ENCODE results near the gene SPAST. TPM values are rescaled to one million over a fixed set of nuclear protein-coding genes. Genes with fewer than 3 reads are reported as not detected.

Gene SPAST
- total RNA-seq, 1 experiment from 2014 or later = 18.5 TPM

DNA sequence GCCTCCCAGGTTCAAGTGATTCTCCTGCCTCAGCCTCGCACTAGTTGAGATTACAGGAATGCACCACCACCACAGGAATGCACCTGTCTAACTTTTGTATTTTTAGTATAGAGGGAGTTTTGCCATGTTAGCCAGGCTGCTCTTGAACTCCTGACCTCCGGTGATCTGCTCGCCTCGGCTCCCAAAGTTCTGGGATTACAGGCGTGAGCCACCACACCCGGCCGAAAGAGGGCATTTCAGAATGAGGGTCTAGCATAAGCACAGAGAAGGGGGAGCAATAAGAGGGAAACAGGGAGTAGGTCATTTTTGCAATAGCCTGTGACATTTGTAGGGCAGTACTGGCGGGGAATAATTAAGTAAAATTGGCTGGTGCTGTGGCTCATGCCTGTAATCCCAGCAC lies 1.9 kb upstream of the SPAST start:
- TF ChIP-seq, protein P1, sequence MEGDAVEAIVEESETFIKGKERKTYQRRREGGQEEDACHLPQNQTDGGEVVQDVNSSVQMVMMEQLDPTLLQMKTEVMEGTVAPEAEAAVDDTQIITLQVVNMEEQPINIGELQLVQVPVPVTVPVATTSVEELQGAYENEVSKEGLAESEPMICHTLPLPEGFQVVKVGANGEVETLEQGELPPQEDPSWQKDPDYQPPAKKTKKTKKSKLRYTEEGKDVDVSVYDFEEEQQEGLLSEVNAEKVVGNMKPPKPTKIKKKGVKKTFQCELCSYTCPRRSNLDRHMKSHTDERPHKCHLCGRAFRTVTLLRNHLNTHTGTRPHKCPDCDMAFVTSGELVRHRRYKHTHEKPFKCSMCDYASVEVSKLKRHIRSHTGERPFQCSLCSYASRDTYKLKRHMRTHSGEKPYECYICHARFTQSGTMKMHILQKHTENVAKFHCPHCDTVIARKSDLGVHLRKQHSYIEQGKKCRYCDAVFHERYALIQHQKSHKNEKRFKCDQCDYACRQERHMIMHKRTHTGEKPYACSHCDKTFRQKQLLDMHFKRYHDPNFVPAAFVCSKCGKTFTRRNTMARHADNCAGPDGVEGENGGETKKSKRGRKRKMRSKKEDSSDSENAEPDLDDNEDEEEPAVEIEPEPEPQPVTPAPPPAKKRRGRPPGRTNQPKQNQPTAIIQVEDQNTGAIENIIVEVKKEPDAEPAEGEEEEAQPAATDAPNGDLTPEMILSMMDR (IDR thresholded peaks at IDR 0.05; ENCODE audit: unreplicated experiment) = no peak
- peaks cover 25% of the 10 kb centered on the region for H3K4me1 Mint-ChIP-seq (ENCODE audit: low read depth, unreplicated experiment)
- peaks cover 35% of the 10 kb centered on the region for H3K36me3 Mint-ChIP-seq (ENCODE audit: insufficient read depth, unreplicated experiment)
- no peak for DNase-seq
- CTCF ChIA-PET = interaction anchor here (0.6 to 2.1 kb wide), 3 partner anchors 9 to 386 kb away, joined by 4 to 7 read pairs (median 4); no protein-coding TSS in a partner anchor
- peak overlapping the region; percentile 84 for H3K4me3 Mint-ChIP-seq (ENCODE audit: low read depth, unreplicated experiment)
- H3K9me3 Mint-ChIP-seq (ENCODE audit: low read depth, unreplicated experiment) = no peaks in the 10 kb centered on the region
- no TSS peak for BruUV-seq (replicated peaks)
- peak overlapping the region; percentile 78 for H3K27ac Mint-ChIP-seq (ENCODE audit: unreplicated experiment)
- no peaks in the 10 kb centered on the region for H3K27me3 Mint-ChIP-seq (ENCODE audit: unreplicated experiment)
- intact Hi-C loops (cut with micrococcal nuclease; ENCODE audit: unreplicated experiment) = loop anchor here (5.0 kb wide), 1 partner anchor 54 kb away; no protein-coding TSS in a partner anchor

DNA sequence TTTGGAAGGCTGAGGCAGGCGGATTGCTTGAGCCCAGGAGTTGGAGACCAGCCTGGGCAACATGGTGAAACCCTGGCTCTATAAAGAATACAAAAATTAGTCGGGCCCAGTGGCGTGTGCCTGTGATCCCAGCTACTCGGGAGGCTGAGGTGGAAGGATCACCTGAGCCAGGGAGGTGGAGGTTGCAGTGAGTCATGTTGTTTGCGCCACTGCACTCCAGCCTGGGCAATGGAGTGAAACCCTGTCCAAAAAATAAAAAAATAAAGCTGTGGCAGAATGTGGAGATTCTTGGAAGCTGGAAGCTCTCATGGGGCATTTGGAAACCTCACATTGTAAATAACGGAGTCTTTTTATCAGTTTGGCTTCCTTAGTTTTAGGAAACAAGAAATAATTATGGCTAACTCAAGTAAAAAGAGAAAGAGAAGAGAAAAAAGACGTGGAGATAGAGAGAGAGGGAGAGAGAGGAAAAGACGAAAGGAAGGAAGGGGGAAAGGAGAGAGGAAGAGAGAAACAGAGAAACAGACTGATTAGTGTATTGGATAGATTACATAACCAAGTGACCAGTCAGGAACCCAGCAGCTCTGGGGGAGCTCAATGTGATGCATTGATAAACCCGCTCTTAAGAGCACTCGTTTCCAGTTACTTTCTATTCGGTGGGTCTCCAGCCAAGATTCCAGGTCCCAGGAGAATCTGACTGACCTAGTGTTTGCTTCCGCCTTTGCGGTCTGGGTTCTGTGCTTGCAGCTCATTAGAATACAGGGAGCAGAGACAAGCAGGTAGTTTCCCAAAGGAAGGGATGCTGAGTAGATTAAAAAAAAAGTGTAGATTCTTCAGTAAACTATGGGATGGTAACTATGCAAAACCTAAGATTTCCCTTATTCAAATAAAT lies 1.1 kb upstream of the SPAST start:
- intact Hi-C loops (cut with micrococcal nuclease; ENCODE audit: unreplicated experiment) = loop anchor here (2.0 to 5.0 kb wide), 3 partner anchors 19 to 73 kb away; no protein-coding TSS in a partner anchor
- no TSS peak for BruUV-seq (replicated peaks)
- CTCF ChIA-PET = interaction anchor here (0.6 to 2.4 kb wide), 6 partner anchors 9 to 387 kb away, joined by 3 to 21 read pairs (median 4); partner anchors contain the start of gene DPY30
- peak; percentile 63 for DNase-seq
- peak overlapping the region; percentile 78 for H3K27ac Mint-ChIP-seq (ENCODE audit: unreplicated experiment)
- peak overlapping the region; percentile 84 for H3K4me3 Mint-ChIP-seq (ENCODE audit: low read depth, unreplicated experiment)
- no peaks in the 10 kb centered on the region for H3K9me3 Mint-ChIP-seq (ENCODE audit: low read depth, unreplicated experiment)
- TF ChIP-seq, protein P1 (IDR thresholded peaks at IDR 0.05; ENCODE audit: unreplicated experiment) = no peak
- H3K27me3 Mint-ChIP-seq (ENCODE audit: unreplicated experiment) = no peaks in the 10 kb centered on the region
- peaks cover 35% of the 10 kb centered on the region for H3K36me3 Mint-ChIP-seq (ENCODE audit: insufficient read depth, unreplicated experiment)
- H3K4me1 Mint-ChIP-seq (ENCODE audit: low read depth, unreplicated experiment) = peaks cover 25% of the 10 kb centered on the region

DNA sequence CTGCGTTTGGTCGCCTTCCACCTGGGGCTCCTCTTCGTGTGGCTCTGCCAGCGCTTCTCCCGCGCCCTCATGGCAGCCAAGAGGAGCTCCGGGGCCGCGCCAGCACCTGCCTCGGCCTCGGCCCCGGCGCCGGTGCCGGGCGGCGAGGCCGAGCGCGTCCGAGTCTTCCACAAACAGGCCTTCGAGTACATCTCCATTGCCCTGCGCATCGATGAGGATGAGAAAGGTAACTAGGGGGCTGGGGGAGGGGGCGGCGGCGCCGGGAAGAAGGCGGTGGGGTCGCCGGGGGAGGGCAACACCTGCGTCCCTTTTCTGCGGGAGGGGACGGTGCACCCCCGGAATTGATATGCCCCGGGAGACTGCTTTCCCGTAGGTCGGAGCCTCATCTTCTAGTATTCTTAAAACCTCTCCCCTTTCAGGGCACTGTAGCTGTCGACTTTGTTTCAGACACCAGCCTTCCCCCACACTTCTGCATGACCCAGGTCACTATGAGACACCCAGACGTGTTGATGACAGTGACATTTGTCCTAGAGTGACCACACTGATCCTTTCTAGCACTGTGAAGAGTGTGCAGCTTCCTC lies 755 bp downstream of the SPAST start:
- Mint-ChIP-seq H3K36me3 (ENCODE audit: insufficient read depth, unreplicated experiment) (peaks cover 35% of the 10 kb centered on the region), H3K27ac (ENCODE audit: unreplicated experiment) (peak overlapping the region; percentile 78), H3K27me3 (ENCODE audit: unreplicated experiment) (no peaks in the 10 kb centered on the region), H3K4me1 (ENCODE audit: low read depth, unreplicated experiment) (peaks cover 25% of the 10 kb centered on the region), H3K4me3 (ENCODE audit: low read depth, unreplicated experiment) (peak overlapping the region; percentile 84), H3K9me3 (ENCODE audit: low read depth, unreplicated experiment) (no peaks in the 10 kb centered on the region)
- no peak for DNase-seq
- CTCF ChIA-PET = interaction anchor here (0.6 to 2.4 kb wide), 5 partner anchors 12 to 1666 kb away, joined by 4 to 21 read pairs (median 6); partner anchors contain the start of genes DPY30 and SLC30A6
- BruUV-seq (replicated peaks) = no TSS peak
- intact Hi-C loops (cut with micrococcal nuclease; ENCODE audit: unreplicated experiment) = loop anchor here (5.0 kb wide), 1 partner anchor 57 kb away; no protein-coding TSS in a partner anchor
- TF ChIP-seq, protein P1 (IDR thresholded peaks at IDR 0.05; ENCODE audit: unreplicated experiment) = no peak

DNA sequence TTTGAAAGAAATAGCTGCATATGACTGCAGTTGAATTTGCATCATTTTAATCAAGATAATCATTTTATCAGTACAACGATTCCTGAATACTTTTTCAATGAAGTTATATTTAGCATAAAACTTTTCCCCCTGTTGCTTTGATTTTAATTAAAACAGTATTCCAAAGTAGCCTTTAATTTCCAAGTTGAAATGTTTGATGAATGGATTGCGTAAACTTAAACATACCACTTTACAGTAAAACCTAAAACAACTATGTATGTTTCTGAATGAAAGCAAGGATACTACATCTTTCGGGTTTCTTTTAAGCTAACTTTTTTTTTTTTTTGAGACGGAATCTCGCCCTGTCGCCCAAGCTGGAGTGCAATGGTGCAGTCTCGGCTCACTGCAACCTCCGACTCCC lies 1.4 kb downstream of the SPAST start:
- CTCF ChIA-PET = no interaction called here
- no peak for DNase-seq
- H3K36me3 Mint-ChIP-seq (ENCODE audit: insufficient read depth, unreplicated experiment) = peaks cover 35% of the 10 kb centered on the region
- TF ChIP-seq, protein P1 (IDR thresholded peaks at IDR 0.05; ENCODE audit: unreplicated experiment) = no peak
- H3K9me3 Mint-ChIP-seq (ENCODE audit: low read depth, unreplicated experiment) = no peaks in the 10 kb centered on the region
- BruUV-seq (replicated peaks) = no TSS peak
- H3K4me1 Mint-ChIP-seq (ENCODE audit: low read depth, unreplicated experiment) = peaks cover 25% of the 10 kb centered on the region
- no peaks in the 10 kb centered on the region for H3K27me3 Mint-ChIP-seq (ENCODE audit: unreplicated experiment)
- H3K4me3 Mint-ChIP-seq (ENCODE audit: low read depth, unreplicated experiment) = peak overlapping the region; percentile 84
- peak overlapping the region; percentile 58 for H3K27ac Mint-ChIP-seq (ENCODE audit: unreplicated experiment)
- intact Hi-C loops (cut with micrococcal nuclease; ENCODE audit: unreplicated experiment) = loop anchor here (5.0 kb wide), 1 partner anchor 57 kb away; no protein-coding TSS in a partner anchor

All from Calu3 (cell line).